BLaER1 treated with 17β-estradiol and CSF1 and Interleukin-3, amounts not matched to agents 10 nM and 100 nM (cell line): ENCODE results near the gene SOD2.

ENCODE experiments used
- H3K27ac ChIP-seq, 11 experiments: shearing (Covaris generic); formaldehyde crosslinking; 2 replicates each; pipeline ENCODE4 v1.8.1; 2022
- H3K27me3 ChIP-seq, 11 experiments: shearing (Covaris generic); formaldehyde crosslinking; 2 replicates each; pipeline ENCODE4 v1.8.1; 2022
- H3K36me3 ChIP-seq, 11 experiments: shearing (Covaris generic); formaldehyde crosslinking; 2 replicates each; pipeline ENCODE4 v1.8.1; 2022
- H3K4me1 ChIP-seq, 10 experiments: shearing (Covaris generic); formaldehyde crosslinking; 2 replicates each; pipeline ENCODE4 v1.8.1; 2022
- H3K4me2 ChIP-seq, 11 experiments: shearing (Covaris generic); formaldehyde crosslinking; 2 replicates each; pipeline ENCODE4 v1.8.1; 2022
- H3K4me3 ChIP-seq, 10 experiments: shearing (Covaris generic); formaldehyde crosslinking; 2 replicates each; pipeline ENCODE4 v1.8.1; 2022
- H3K9ac ChIP-seq, 11 experiments: shearing (Covaris generic); formaldehyde crosslinking; 2 replicates each; pipeline ENCODE4 v1.8.1; 2022
- H3K9me3 ChIP-seq, 11 experiments: shearing (Covaris generic); formaldehyde crosslinking; replicated peaks in 1 of 11; 2 replicates each; pipeline ENCODE4 v1.8.1; 2022
- H4K20me1 ChIP-seq, 11 experiments: shearing (Covaris generic); formaldehyde crosslinking; 2 replicates each; pipeline ENCODE4 v1.8.1; 2022
- Cebpa-rat ChIP-seq, 11 experiments: shearing (Covaris generic); IDR thresholded peaks; 2 replicates each; pipeline ENCODE4 v1.8.1; 2022

Gene SOD2

DNA sequence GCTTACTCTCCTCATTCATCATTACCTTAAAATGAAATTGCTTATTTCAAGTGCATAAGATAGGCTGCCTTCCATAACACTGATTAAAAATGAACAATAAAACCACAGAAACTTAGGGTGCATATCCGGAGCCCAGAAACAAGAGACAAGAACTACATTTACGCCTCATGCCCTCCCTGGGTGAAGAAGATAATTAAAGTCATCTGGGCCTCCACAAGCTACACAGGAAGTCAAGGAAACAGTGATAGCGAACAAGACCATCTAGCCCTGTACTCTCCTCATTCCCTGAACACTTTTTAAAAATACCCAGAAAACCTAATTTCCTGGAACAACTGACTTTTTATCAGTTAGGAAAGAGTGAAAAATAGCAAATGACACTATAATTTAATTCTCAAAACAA is 6.3 kb downstream of the SOD2 start:
- no peaks in the 10 kb centered on the region for H3K9me3 ChIP-seq
- peak overlapping the region in 3 of 10 experiments; percentile 93 to 96 (median 94); a peak in 6 of 20 replicates for H3K4me3 ChIP-seq
- peak overlapping the region in 1 of 11 experiments; percentile 44; a peak in 1 of 22 replicates for H3K27ac ChIP-seq
- H3K4me1 ChIP-seq: peaks cover 8 to 87% (median 23%) of the 10 kb centered on the region in 10 experiments
- TF ChIP-seq Cebpa-rat (IDR thresholded peaks at IDR 0.05): no peak
- peaks cover 86 to 97% (median 89%) of the 10 kb centered on the region in 11 experiments for H3K36me3 ChIP-seq
- peaks cover 15 to 93% (median 72%) of the 10 kb centered on the region in 11 experiments; a peak in 20 of 22 replicates for H4K20me1 ChIP-seq
- peak overlapping the region in 5 of 11 experiments; percentile 5 to 99 (median 88); a peak in 9 of 22 replicates for H3K4me2 ChIP-seq
- H3K27me3 ChIP-seq: no peaks in the 10 kb centered on the region
- peak overlapping the region in 3 of 11 experiments; percentile 97 to 98 (median 97); a peak in 5 of 22 replicates for H3K9ac ChIP-seq

DNA sequence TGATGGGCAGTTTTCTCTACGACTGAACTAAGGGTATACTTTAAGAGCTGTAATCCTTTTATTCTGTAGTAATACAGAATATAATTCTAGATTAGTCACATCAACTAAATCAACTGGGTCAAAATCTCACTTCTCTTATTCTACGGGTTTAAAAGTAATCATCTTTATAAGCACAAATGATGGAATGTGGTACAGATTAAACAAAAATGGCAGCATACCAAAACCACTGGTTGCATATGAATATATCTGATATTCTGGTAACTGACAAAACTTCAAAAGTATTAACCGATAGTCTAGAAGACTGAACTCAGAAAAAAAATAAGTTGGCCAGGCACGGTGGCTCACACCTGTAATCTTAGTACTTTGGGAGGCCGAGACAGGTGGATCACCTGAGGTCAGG is 7.0 kb downstream of the SOD2 start:
- peaks cover 92 to 97% (median 94%) of the 10 kb centered on the region in 11 experiments for H3K36me3 ChIP-seq
- H3K27ac ChIP-seq: peak overlapping the region in 2 of 11 experiments; percentile 3 to 50; a peak in 2 of 22 replicates
- no peak for TF ChIP-seq Cebpa-rat (IDR thresholded peaks at IDR 0.05)
- H3K4me3 ChIP-seq: peak overlapping the region in 3 of 10 experiments; percentile 93 to 96 (median 94); a peak in 5 of 20 replicates
- peak overlapping the region in 3 of 11 experiments; percentile 88 to 99 (median 97); a peak in 5 of 22 replicates for H3K4me2 ChIP-seq
- no peaks in the 10 kb centered on the region for H3K27me3 ChIP-seq
- peaks cover 3 to 93% (median 22%) of the 10 kb centered on the region in 10 experiments; a peak in 17 of 20 replicates for H3K4me1 ChIP-seq
- H3K9me3 ChIP-seq: no peaks in the 10 kb centered on the region
- peaks cover 18 to 96% (median 77%) of the 10 kb centered on the region in 11 experiments; a peak in 20 of 22 replicates for H4K20me1 ChIP-seq
- peak overlapping the region in 2 of 11 experiments; percentile 97 to 98; a peak in 3 of 22 replicates for H3K9ac ChIP-seq

DNA sequence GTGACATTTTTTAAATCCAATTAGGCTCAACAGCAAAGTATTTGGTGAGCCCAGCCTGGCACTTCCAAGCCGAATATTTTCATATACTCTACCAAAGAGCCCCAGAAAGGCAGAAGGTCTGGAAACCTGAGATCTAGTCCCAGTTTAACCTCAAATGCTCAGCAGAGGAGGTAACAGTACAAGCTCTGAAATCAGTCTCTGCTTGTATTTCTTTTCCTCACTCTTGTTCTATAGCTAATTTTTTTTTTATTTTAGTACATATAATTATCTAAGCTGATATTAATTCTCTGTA is 9.1 kb downstream of the SOD2 start:
- Histone ChIP-seq H3K36me3 (peaks cover 97 to 100% (median 99%) of the 10 kb centered on the region in 11 experiments), H3K27ac (peak overlapping the region in 3 of 11 experiments; percentile 9 to 52 (median 28); a peak in 5 of 22 replicates), H3K9ac (peak overlapping the region in 3 of 11 experiments; percentile 40 to 64 (median 58); a peak in 6 of 22 replicates), H3K9me3 (no peaks in the 10 kb centered on the region), H3K4me3 (peak overlapping the region in 1 of 10 experiments; percentile 15; a peak in 1 of 20 replicates), H3K4me2 (peak overlapping the region in 3 of 11 experiments; percentile 73 to 97 (median 88); a peak in 6 of 22 replicates), H3K4me1 (peaks cover 0 to 98% (median 15%) of the 10 kb centered on the region in 10 experiments; a peak in 17 of 20 replicates), H4K20me1 (peaks cover 16 to 100% (median 89%) of the 10 kb centered on the region in 11 experiments; a peak in 21 of 22 replicates), H3K27me3 (no peaks in the 10 kb centered on the region)
- TF ChIP-seq Cebpa-rat (IDR thresholded peaks at IDR 0.05): no peak

DNA sequence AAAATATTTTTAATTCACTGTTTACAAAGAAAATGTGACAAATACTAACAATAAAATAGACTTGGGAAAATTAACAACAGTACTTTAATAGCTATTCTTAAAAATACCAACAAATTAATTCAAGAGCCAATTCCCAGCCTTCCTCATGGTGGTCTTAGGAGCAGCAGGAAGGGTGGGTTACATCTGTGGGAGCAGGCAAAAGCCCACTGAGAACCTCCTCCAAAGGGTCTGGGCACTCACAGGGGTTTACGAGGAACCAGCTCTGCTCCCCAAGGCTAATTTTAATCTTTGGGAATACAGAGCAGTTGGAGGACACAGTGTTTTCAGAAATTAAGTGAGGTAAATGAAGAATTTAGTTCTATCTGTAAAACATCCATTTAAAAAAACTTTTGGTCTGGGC is 10.2 kb downstream of the SOD2 start:
- Histone ChIP-seq H3K36me3 (peaks cover 95 to 100% (median 99%) of the 10 kb centered on the region in 11 experiments), H3K9me3 (no peaks in the 10 kb centered on the region), H3K27me3 (no peaks in the 10 kb centered on the region), H4K20me1 (peaks cover 14 to 100% (median 85%) of the 10 kb centered on the region in 11 experiments; a peak in 20 of 22 replicates), H3K4me1 (peaks cover 0 to 87% (median 8%) of the 10 kb centered on the region in 10 experiments; a peak in 12 of 20 replicates), H3K4me2 (peak overlapping the region in 3 of 11 experiments; percentile 73 to 97 (median 88); a peak in 6 of 22 replicates), H3K9ac (peak overlapping the region in 2 of 11 experiments; percentile 58 to 64; a peak in 4 of 22 replicates), H3K27ac (peak overlapping the region in 2 of 11 experiments; percentile 15 to 52; a peak in 3 of 22 replicates), H3K4me3 (no peak overlapping the region; a peak in 1 of 20 replicates)
- TF ChIP-seq Cebpa-rat (IDR thresholded peaks at IDR 0.05): no peak

DNA sequence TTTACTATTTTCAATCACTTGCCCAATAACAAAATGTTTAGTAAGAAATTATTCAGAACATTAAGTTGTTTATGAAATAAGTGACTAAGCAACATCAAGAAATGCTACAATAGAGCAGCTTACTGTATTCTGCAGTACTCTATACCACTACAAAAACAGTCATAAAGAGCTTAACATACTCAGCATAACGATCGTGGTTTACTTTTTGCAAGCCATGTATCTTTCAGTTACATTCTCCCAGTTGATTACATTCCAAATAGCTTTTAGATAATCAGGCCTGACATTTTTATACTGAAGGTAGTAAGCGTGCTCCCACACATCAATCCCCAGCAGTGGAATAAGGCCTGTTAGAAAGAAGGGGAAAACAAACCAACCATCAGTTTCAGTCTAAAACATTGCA is 10.7 kb downstream of the SOD2 start:
- no peak for TF ChIP-seq Cebpa-rat (IDR thresholded peaks at IDR 0.05)
- Histone ChIP-seq H3K9ac (peak overlapping the region in 3 of 11 experiments; percentile 6 to 58 (median 8); a peak in 2 of 22 replicates), H3K9me3 (no peaks in the 10 kb centered on the region; a peak in 1 of 22 replicates), H3K4me1 (peaks cover 0 to 82% (median 8%) of the 10 kb centered on the region in 10 experiments; a peak in 12 of 20 replicates), H3K4me3 (0 out of 20 replicates have a peak overlapping the region, but pooled peaks of 1 of the 10 experiments have one; percentile 21), H3K27ac (no peak overlapping the region), H3K27me3 (no peaks in the 10 kb centered on the region), H3K36me3 (peaks cover 95 to 100% (median 99%) of the 10 kb centered on the region in 11 experiments), H4K20me1 (peaks cover 14 to 100% (median 80%) of the 10 kb centered on the region in 11 experiments; a peak in 20 of 22 replicates), H3K4me2 (peak overlapping the region in 2 of 11 experiments; percentile 73 to 97; a peak in 3 of 22 replicates)

DNA sequence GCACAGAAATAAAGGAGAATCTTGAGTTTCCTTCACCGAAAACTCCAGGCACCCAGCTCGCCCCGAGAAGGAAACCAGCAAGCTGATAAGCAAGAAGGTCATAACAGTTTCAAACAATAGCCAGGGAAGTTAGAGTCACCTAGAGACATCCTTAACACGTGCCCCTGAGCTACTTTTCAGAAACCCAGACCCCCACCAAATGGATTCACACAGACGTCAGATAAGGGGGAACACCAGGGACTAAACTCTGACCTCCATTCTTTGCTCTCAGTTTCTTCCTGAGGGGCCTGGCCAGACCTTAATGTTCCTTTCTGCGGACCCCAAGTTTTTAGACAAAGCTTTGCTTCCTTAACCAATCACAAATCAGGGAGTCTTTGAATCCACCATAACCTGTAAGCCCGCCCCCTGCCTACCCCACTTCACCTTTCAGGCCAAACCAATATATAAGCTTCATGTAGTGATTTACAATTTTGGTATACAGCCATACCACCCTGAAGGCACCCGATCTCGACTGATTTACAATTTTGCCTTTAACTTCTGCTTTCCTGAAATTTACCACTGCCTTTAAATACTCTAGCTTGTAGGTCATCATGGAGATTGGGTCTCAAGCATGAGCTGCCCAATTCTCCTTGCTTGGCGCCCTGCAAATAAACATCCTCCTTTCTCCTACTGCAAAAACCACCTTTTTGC is 11.7 kb downstream of the SOD2 start:
- peak overlapping the region in 3 of 11 experiments; percentile 8 to 97 (median 73); a peak in 6 of 22 replicates for H3K4me2 ChIP-seq
- H3K27ac ChIP-seq: no peak overlapping the region
- H4K20me1 ChIP-seq: peaks cover 14 to 99% (median 71%) of the 10 kb centered on the region in 11 experiments; a peak in 20 of 22 replicates
- TF ChIP-seq Cebpa-rat (IDR thresholded peaks at IDR 0.05): no peak
- H3K9me3 ChIP-seq: peaks cover 0 to 8% (median 0%) of the 10 kb centered on the region in 11 experiments; a peak in 5 of 22 replicates
- no peaks in the 10 kb centered on the region for H3K27me3 ChIP-seq
- H3K9ac ChIP-seq: peak overlapping the region in 2 of 11 experiments; percentile 21 to 57; a peak in 2 of 22 replicates
- peaks cover 87 to 98% (median 93%) of the 10 kb centered on the region in 11 experiments for H3K36me3 ChIP-seq
- H3K4me3 ChIP-seq: no peak overlapping the region
- H3K4me1 ChIP-seq: peaks cover 0 to 72% (median 7%) of the 10 kb centered on the region in 10 experiments; a peak in 10 of 20 replicates

DNA sequence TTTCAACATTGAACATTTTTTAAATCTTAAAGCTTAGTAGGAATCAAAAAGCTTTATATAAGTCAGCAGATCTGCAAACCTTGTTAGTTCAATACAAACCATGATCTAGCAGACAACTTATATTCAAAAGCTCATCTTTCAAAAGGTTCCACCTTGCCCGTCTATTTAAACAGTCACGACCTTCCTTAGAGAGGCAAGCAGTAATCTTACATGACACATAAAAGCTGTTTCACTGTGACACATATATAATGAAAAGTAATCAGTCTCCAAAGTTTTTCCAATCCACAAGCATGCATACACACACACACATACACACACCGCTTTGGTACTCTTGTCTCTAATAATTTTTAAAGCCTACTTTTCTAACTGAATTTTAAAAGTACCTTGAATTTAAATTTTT is 12.9 kb downstream of the SOD2 start:
- peak overlapping the region in 2 of 11 experiments; percentile 4 to 32; a peak in 3 of 22 replicates for H3K9ac ChIP-seq
- TF ChIP-seq Cebpa-rat (IDR thresholded peaks at IDR 0.05): no peak
- H3K4me2 ChIP-seq: peak overlapping the region in 4 of 11 experiments; percentile 5 to 97 (median 21); a peak in 3 of 22 replicates

More for the DNA sequence above, 12.9 kb downstream of the SOD2 start:
- Histone ChIP-seq H3K27me3 (no peaks in the 10 kb centered on the region), H4K20me1 (peaks cover 10 to 86% (median 58%) of the 10 kb centered on the region in 11 experiments; a peak in 20 of 22 replicates), H3K4me1 (peaks cover 0 to 60% (median 7%) of the 10 kb centered on the region in 10 experiments; a peak in 10 of 20 replicates), H3K27ac (peak overlapping the region in 4 of 11 experiments; percentile 20 to 43 (median 40); a peak in 5 of 22 replicates), H3K36me3 (peaks cover 75 to 86% (median 81%) of the 10 kb centered on the region in 11 experiments), H3K4me3 (no peak overlapping the region), H3K9me3 (peaks cover 0 to 10% (median 0%) of the 10 kb centered on the region in 11 experiments; a peak in 5 of 22 replicates)
